Mammary epithelial cell (primary cell): Measurements from ENCODE around the gene RASGRP1.

Experiments used
- CTCF ChIP-seq, 2 donors: IDR thresholded peaks in 1 of 2; conservative IDR thresholded peaks in 1 of 2; 2 replicates each; pipeline ENCODE4 v1.5.1; 2011 to 2012; ENCODE audit warnings: inconsistent platforms in 2 of 2, low read length in 2 of 2, mild to moderate bottlenecking in 2 of 2, control low read depth in 1 of 2, low read depth in 1 of 2; ENCODE audit not compliant: insufficient read depth in 1 of 2; ENCODE audit errors: extremely low read depth in 1 of 2
- EZH2 ChIP-seq: IDR thresholded peaks from 2 replicates; pipeline ENCODE4 v1.6.1; 2012; ENCODE audit warnings: low read length, inconsistent platforms, borderline replicate concordance

- no peak for TF ChIP-seq CTCF (conservative IDR thresholded peaks at IDR 0.05 in 1 of 2, IDR thresholded peaks at IDR 0.05 in 1 of 2; ENCODE audit: extremely low read depth in 1 of 2, insufficient read depth in 1 of 2, low read depth in 1 of 2, low read length in 2 of 2)
- no peak for TF ChIP-seq EZH2
Measured at GRCh38 chr15:38547255-38547997, 17.2 kb downstream of the RASGRP1 start.
